ENCODE measurements around the gene SH3PXD2A. TPM values are rescaled to one million over a fixed set of nuclear protein-coding genes. Genes with fewer than 3 reads are reported as not detected.

SH3PXD2A gene
- total RNA-seq, 1 donor from 2014 or later, result 36.8 TPM

GRCh38 chr10:103551619-103552602 is 303.5 kb downstream of the SH3PXD2A start:
- Mint-ChIP-seq H3K36me3 (no peaks in the 10 kb centered on the region), H3K4me3 (no peak overlapping the region), H3K27me3 (ENCODE audit: low read depth) (peaks cover 59% of the 10 kb centered on the region), H3K9me3 (no peaks in the 10 kb centered on the region), H3K4me1 (peaks cover 11% of the 10 kb centered on the region), H3K27ac (no peak overlapping the region)
- DNase-seq (ENCODE audit: low spot score in 2 of 2, unreplicated experiment in 2 of 2), result no peak
- no peak for TF ChIP-seq CTCF (IDR thresholded peaks at IDR 0.05; ENCODE audit: unreplicated experiment)

- H3K27me3 Mint-ChIP-seq (ENCODE audit: low read depth), result peaks cover 46% of the 10 kb centered on the region
Measured at GRCh38 chr10:103550229-103550628, 305.1 kb downstream of the SH3PXD2A start.

DNA sequence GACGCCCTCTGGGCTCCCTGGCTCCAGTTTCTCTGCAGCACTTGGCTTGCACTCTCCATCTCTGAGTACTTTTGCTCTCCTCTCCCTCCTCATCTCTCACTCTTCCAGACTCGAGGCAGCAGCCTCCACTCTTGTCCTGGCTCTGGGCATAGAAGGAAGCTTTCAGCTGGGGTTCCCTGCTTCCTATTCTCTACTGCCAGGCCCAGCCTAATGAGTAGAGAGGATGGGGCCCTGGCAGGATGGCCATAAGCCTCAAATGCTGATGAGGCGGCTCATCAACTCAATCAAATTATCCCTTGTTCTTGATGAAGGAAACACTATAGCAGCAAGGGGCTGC is 306.1 kb downstream of the SH3PXD2A start:
- no peak overlapping the region for H3K27ac Mint-ChIP-seq
- TF ChIP-seq CTCF (IDR thresholded peaks at IDR 0.05; ENCODE audit: unreplicated experiment), result no peak
- H3K4me1 Mint-ChIP-seq, result peaks cover 8% of the 10 kb centered on the region
- peaks cover 42% of the 10 kb centered on the region for H3K27me3 Mint-ChIP-seq (ENCODE audit: low read depth)
- H3K9me3 Mint-ChIP-seq, result no peaks in the 10 kb centered on the region
- H3K36me3 Mint-ChIP-seq, result no peaks in the 10 kb centered on the region
- H3K4me3 Mint-ChIP-seq, result no peak overlapping the region
- DNase-seq (ENCODE audit: low spot score in 2 of 2, unreplicated experiment in 2 of 2), result no peak

More at GRCh38 chr10:103550229-103550628, 305.1 kb downstream of the SH3PXD2A start:
- Mint-ChIP-seq H3K4me3 (no peak overlapping the region), H3K9me3 (no peaks in the 10 kb centered on the region), H3K36me3 (no peaks in the 10 kb centered on the region), H3K27ac (no peak overlapping the region), H3K4me1 (peaks cover 11% of the 10 kb centered on the region)
- no peak for DNase-seq (ENCODE audit: low spot score in 2 of 2, unreplicated experiment in 2 of 2)
- TF ChIP-seq CTCF (IDR thresholded peaks at IDR 0.05; ENCODE audit: unreplicated experiment), result no peak

DNA sequence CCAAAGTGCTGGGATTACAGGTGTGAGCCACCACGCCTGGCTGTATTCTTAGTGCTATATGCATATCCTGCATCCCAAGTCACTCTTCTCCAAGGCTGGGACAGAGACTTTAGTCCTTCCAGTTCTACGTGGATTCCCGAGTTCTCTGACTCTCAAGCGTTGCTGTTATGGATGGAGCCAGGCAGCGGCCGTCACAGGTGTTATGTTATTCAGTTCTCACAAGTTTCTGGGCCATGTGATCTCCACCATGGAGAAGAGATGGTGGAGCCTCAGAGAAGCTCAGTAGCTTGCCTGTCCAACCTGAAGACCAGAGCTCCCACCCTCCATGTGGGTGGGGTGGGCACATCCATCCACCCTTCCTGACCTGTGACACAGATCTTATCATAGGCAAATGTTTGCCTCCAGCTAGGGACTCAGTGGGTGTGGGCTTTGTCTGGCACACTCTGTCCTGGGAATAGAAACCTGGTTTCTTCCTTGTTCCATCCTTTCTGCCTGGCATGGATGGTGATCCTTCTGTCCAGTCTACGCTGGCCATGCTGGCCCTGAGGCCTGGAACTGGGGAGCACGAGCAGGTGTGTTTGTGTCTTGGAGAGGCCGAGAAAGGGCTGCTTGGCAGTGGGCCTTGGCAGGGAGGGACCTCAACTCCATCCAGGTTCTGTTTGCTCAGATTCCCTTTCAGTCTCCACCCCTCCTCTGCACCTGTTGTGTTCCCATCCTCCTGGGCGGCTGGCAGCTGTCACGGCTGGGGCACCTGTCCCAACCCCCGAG is 306.6 kb downstream of the SH3PXD2A start:
- Mint-ChIP-seq H3K27me3 (ENCODE audit: low read depth) (peaks cover 36% of the 10 kb centered on the region), H3K4me3 (no peak overlapping the region), H3K27ac (no peak overlapping the region)

DNA sequence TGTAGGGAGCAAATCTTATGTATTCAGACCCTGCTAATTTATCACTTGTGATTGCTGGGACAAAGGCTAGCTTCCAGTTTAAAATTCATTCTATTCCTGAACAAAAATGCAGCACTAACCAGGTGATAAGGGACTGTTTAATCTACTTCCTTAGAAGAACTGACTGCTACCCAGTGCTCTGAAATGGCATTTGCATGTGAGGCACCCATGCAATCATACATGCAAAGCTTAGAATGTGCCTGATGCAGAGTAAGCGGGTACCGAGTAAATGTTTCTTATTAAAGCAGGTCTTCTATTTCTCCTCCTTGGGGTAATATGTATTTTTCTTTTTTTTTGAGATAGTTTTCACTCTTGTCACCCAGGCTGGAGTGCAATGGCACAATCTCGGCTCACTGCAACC is 307.4 kb downstream of the SH3PXD2A start:
- no peak for TF ChIP-seq CTCF (IDR thresholded peaks at IDR 0.05; ENCODE audit: unreplicated experiment)
- Mint-ChIP-seq H3K27me3 (ENCODE audit: low read depth) (peaks cover 34% of the 10 kb centered on the region), H3K36me3 (no peaks in the 10 kb centered on the region), H3K9me3 (no peaks in the 10 kb centered on the region), H3K4me3 (no peak overlapping the region), H3K4me1 (peaks cover 18% of the 10 kb centered on the region), H3K27ac (no peak overlapping the region)
- DNase-seq (ENCODE audit: low spot score in 2 of 2, unreplicated experiment in 2 of 2), result no peak

More for the DNA sequence above, 306.6 kb downstream of the SH3PXD2A start:
- Mint-ChIP-seq H3K4me1 (peaks cover 10% of the 10 kb centered on the region), H3K36me3 (no peaks in the 10 kb centered on the region), H3K9me3 (no peaks in the 10 kb centered on the region)
- DNase-seq (ENCODE audit: low spot score in 2 of 2, unreplicated experiment in 2 of 2), result no peak
- TF ChIP-seq CTCF (IDR thresholded peaks at IDR 0.05; ENCODE audit: unreplicated experiment), result no peak

All from mesothelial cell of epicardium (in vitro differentiated cells).